NT2/D1 (cell line): Measurements from ENCODE around the gene TOX3.

ENCODE experiments used
- YY1 ChIP-seq: IDR thresholded peaks from 2 replicates; pipeline ENCODE4 v1.6.1; 2011; ENCODE audit not compliant: insufficient read length, insufficient read depth
- ZNF274 ChIP-seq: IDR thresholded peaks from 2 replicates; pipeline ENCODE4 v1.6.1; 2011; ENCODE audit warnings: mild to moderate bottlenecking, low read depth, low read length

DNA sequence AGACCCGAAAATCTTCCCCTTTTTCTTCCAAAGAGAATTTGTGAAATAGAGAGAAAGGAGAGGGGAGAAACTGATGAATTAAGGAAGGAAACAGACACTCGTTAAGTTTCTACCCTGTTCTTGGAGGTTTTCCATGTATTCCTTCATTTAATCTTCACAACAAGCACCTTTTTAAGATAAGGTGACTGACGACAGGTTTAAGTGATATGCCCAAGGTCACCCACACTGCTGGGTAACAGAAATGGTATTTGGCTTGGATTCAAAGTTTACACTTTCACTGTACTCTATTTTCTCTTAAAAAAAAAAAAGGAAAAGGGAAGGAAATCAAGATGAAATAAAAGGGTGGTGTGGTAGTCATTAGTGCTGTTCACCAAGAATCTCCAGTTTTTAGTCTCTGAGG lies 33.5 kb upstream of the TOX3 start:
- TF ChIP-seq YY1 (no peak), ZNF274 (no peak)
